Measurements from ENCODE around the gene KASH5.

DNA sequence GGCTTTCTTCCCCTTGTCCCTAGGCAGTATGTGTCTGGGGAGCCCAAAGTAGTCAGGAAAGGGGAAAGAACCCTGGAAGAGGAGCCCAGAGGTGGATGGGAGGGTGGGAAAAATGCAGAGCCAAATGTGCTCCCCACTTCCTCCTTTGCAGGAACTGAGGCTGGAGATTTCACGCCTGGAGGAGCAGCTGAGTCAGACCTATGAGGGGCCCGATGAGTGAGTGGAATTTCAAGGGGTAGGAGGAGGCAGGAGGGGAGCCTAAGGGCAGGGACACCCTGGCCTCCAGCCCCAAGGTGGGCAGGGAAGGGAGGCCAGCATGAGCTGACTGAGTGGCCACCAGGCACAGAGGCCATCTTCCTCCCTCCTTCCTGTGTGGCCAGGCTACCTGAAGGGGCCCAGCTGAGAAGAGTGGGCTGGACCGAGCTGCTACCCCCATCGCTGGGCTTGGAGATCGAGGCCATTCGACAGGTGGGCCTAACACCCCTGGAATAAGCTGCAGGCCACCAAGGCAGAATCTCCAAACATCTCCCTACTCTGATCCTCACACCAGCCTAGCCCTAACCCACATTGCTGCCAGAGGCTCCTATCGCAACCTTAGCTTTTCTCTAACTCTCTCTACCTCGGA, 20.9 kb downstream of the KASH5 start:
- TF ChIP-seq POLR2A (IDR thresholded peaks at IDR 0.05; ENCODE audit: low read depth, low read length), result no peak
- no peak for TF ChIP-seq POLR2AphosphoS5 (IDR thresholded peaks at IDR 0.05; ENCODE audit: low read depth, low read length)
